Left lung (tissue), 10 donors: ENCODE data around the gene RNASEH2B. TPM values are rescaled to one million over a fixed set of nuclear protein-coding genes. Genes with fewer than 3 reads are reported as not detected.

Experiments used
- ATAC-seq: fragments of 200-7000 bp; cut with Tn5 transposase; one replicate; pipeline ENCODE4 v1.9.1; 2020; ENCODE audit warnings: moderate library complexity
- DNase-seq, 4 donors: peaks; one replicate each; pipeline ENCODE4 v3.0.0-alpha.2; 2013 to 2020
- H3K27ac ChIP-seq, 2 donors: fragments of 200-600 bp; sonication (generic) in 1 of 2; one replicate each; pipeline versions ENCODE4 v1.5.0 to v1.8.0; 2020 to 2021
- H3K27me3 ChIP-seq, 2 donors: fragments of 200-600 bp; sonication (generic) in 1 of 2; one replicate each; pipeline versions ENCODE4 v1.5.0 to v1.8.0; 2020 to 2021
- H3K36me3 ChIP-seq, 2 donors: fragments of 200-600 bp; sonication (generic) in 1 of 2; one replicate each; pipeline versions ENCODE4 v1.5.0 to v1.8.0; 2020 to 2021
- H3K4me1 ChIP-seq, 2 donors: fragments of 200-600 bp; one replicate each; pipeline ENCODE4 v1.8.0; 2021
- H3K4me3 ChIP-seq, 2 donors: fragments of 200-600 bp; sonication (generic) in 1 of 2; one replicate each; pipeline versions ENCODE4 v1.5.0 to v1.8.0; 2020 to 2021; ENCODE audit warnings: mild to moderate bottlenecking in 1 of 2
- H3K9me3 ChIP-seq, 2 donors: fragments of 200-600 bp; sonication (generic) in 1 of 2; one replicate each; pipeline versions ENCODE4 v1.5.0 to v1.8.0; 2020 to 2021
- intact Hi-C, 2 donors: fragments of 100-400 bp; cut with DNase I; formaldehyde crosslinking; loops; one replicate each; pipeline versions ENCODE4 v1.11.2 to v1.14.2; 2022
- polyA plus RNA-seq, 6 donors: library from polyadenylated mRNA; unstranded; fragments of 120-200 nt; gene quantifications; one replicate each; pipeline ENCODE4 v1.2.1, GENCODE V29; 2013; ENCODE audit not compliant: insufficient read length in 6 of 6
- total RNA-seq, 2 donors: library from RNA; stranded (reverse); fragmentation: NEBNext Ultra II Directional; extraction: Animal tissue kit (Norgen Biotek cat#: 25700); gene quantifications; one replicate each; pipeline ENCODE4 v1.2.1, GENCODE V29; 2021
- TF ChIP-seq, protein P1 (sequence below), 2 donors: fragments of 200-600 bp; sonication (generic) in 1 of 2; IDR thresholded peaks; one replicate each; pipeline versions ENCODE4 v1.5.0 to v1.8.0; 2021; ENCODE audit warnings: antibody characterized with exemption in 2 of 2
- donor health status: DM: no; HTN: yes; CAD: no.
- donor health status: DM: no; HTN: no; CAD: no.

The RNASEH2B gene
- total and polyA plus RNA-seq, 8 donors = 39.6 to 73.3 (median 63.5) TPM

DNA sequence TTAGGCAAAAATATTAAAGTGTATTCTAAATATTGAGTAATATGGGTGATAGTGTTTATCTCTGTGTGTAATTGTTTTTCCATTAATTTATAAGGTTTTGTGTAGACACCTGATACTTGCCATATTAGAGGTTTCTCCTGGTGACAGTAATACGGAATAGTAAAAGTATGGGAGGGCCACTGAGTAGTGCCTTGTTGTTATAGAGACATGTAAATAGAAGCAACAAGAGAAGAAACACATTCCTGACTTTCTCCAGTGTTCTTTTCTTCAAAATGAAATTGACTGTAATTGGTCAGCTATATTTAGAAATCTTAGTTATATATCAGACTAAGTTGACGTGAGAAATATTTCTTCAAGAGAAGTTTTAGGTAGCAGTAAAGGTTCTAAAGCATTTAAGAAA is 18.5 kb downstream of the RNASEH2B start:
- peaks cover 0 to 8% of the 10 kb centered on the region in 2 donors for H3K36me3 ChIP-seq
- ATAC-seq (peak; percentile 84), DNase-seq (peak in 1 of 4 donors; percentile 51)
- TF ChIP-seq, protein P1, sequence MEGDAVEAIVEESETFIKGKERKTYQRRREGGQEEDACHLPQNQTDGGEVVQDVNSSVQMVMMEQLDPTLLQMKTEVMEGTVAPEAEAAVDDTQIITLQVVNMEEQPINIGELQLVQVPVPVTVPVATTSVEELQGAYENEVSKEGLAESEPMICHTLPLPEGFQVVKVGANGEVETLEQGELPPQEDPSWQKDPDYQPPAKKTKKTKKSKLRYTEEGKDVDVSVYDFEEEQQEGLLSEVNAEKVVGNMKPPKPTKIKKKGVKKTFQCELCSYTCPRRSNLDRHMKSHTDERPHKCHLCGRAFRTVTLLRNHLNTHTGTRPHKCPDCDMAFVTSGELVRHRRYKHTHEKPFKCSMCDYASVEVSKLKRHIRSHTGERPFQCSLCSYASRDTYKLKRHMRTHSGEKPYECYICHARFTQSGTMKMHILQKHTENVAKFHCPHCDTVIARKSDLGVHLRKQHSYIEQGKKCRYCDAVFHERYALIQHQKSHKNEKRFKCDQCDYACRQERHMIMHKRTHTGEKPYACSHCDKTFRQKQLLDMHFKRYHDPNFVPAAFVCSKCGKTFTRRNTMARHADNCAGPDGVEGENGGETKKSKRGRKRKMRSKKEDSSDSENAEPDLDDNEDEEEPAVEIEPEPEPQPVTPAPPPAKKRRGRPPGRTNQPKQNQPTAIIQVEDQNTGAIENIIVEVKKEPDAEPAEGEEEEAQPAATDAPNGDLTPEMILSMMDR (IDR thresholded peaks at IDR 0.05) = no peak
- peak overlapping the region; percentile 28 to 51 for H3K27ac ChIP-seq
- H3K4me3 ChIP-seq = no peak overlapping the region
- intact Hi-C loops = no loop called here
- no peaks in the 10 kb centered on the region for H3K27me3 ChIP-seq
- peaks cover 11 to 19% of the 10 kb centered on the region in 2 donors for H3K4me1 ChIP-seq
- peaks cover 0 to 21% of the 10 kb centered on the region in 2 donors for H3K9me3 ChIP-seq

DNA sequence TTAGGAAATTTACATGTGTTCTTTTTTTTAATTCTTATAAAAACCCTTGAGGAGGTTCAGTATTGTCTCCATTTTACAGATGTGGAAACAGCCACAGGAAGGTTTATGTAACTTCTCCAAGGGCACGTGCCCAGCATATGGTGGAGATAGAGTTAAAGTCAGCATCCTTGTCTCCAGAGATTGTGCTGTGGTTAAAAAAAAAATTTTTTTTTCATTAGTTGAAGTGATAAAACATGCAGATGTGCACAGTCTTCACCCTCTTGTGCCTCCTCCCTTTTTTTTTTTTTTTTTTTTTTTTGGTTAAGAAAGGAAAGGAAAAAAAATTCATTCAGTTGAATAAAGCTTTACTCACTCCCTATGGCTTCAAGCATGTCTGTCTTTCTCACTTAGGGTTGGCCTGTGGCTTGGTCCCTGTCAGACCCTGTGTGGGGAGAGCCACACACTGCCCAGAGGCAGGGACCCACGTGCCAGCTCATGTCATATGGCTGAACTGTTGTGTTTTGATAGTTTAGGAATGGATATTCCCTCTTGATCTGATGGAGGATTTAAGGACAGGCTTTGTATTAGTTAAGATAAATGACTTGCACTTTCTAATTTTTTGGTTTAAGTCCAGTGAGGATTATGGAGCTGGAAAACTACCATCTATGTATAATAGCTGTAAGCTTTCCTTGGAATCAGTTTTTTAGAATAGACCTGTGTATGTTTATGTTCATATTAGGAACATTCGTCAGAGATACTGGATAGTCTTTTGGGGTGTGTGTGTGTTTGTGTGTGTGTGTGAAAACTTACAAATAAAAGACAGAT is 19.3 kb downstream of the RNASEH2B start:
- H3K27me3 ChIP-seq = no peaks in the 10 kb centered on the region
- H3K27ac ChIP-seq = peak overlapping the region; percentile 28 to 51
- intact Hi-C loops = no loop called here
- H3K4me1 ChIP-seq = peaks cover 11 to 19% of the 10 kb centered on the region in 2 donors
- peak; percentile 53 for ATAC-seq
- peaks cover 0 to 13% of the 10 kb centered on the region in 2 donors for H3K9me3 ChIP-seq
- TF ChIP-seq, protein P1 (IDR thresholded peaks at IDR 0.05) = no peak
- H3K36me3 ChIP-seq = peaks cover 0 to 9% of the 10 kb centered on the region in 2 donors
- H3K4me3 ChIP-seq = no peak overlapping the region
- DNase-seq = no peak

DNA sequence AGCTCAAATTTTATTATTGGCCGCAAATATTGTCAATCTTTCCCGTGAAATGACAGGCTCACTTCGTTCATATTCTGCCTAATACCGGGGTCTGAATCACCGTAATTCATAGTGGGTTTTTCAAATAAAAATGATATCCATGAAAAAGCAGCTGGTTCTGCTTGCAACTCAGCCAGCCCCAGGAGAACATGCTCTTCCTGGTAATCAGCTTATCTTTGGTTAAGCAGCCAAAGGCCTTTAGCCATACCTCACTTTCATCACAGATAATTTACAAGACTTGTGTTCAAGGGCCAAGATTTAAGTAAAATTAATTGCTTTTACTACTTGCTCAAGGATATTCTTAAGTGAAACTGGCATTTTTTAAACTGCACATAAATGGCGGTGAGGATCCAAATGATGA is 22.5 kb downstream of the RNASEH2B start:
- TF ChIP-seq, protein P1 (IDR thresholded peaks at IDR 0.05) = no peak
- Histone ChIP-seq H3K27ac (no peak overlapping the region), H3K9me3 (no peaks in the 10 kb centered on the region), H3K27me3 (no peaks in the 10 kb centered on the region), H3K36me3 (peaks cover 0 to 29% of the 10 kb centered on the region in 2 donors), H3K4me3 (no peak overlapping the region), H3K4me1 (peaks cover 11 to 41% of the 10 kb centered on the region in 2 donors)
- intact Hi-C loops = no loop called here
- DNase-seq = no peak
- ATAC-seq = no peak

DNA sequence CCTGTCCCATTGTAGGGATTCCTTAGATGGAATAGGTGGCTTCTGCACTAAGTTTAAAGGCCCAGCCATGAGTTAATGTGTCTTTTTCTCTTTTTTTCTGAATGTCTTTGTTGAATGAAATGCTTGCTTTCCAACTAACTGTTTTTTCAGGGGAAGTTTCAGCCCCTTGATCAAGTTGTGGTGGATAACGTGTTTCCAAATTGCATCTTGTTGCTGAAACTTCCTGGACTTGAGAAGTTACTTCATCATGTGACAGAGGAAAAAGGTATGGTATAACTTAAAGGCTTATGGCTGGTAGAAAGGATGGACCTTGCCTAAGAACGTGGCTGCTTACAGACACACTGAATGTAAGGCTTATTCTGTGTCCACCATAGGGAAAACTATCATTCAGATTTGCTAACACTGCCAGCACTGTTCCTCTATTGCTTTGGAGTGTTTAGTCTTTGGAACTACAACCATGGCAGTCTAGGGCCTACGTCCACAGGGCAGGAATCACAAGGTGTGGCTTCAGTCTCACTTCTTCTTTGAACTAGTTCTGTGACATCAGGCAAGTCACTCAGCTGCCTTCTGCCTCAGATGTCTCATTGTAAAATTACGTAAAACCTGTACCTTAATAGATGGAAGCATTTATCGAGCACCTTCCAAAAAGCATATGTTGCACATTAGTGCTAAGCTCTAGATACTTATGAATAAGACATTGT is 25.3 kb downstream of the RNASEH2B start:
- no peak for DNase-seq
- peak overlapping the region in 1 of 2 donors; percentile 70 for H3K27ac ChIP-seq
- TF ChIP-seq, protein P1 (IDR thresholded peaks at IDR 0.05) = no peak
- H3K36me3 ChIP-seq = peaks cover 0 to 38% of the 10 kb centered on the region in 2 donors
- H3K9me3 ChIP-seq = no peaks in the 10 kb centered on the region
- H3K4me1 ChIP-seq = peaks cover 0 to 22% of the 10 kb centered on the region in 2 donors
- no peaks in the 10 kb centered on the region for H3K27me3 ChIP-seq
- intact Hi-C loops = no loop called here
- H3K4me3 ChIP-seq = no peak overlapping the region
- no peak for ATAC-seq

DNA sequence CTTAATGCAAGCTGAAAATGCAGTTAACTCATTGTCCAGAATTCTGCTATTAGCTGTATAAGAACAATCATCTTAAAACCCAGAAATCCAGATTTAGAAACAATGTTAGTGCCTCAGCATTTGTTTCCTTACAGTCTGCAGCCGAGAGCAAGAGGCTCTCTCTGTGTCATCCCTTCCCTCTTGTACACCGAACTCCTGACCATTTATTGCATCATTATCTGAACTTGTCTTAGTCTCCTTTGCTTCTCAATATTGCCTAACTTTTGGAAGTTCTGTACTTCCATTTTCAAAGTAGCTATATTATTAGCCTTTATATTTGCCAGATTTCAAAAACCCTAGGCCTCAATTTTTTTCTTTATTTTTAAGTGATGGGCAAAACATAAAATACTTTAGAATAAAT is 27.1 kb downstream of the RNASEH2B start:
- ATAC-seq = peak; percentile 79
- H3K4me1 ChIP-seq = peaks cover 0 to 22% of the 10 kb centered on the region in 2 donors
- H3K36me3 ChIP-seq = peaks cover 0 to 41% of the 10 kb centered on the region in 2 donors
- intact Hi-C loops = no loop called here
- peak overlapping the region in 1 of 2 donors; percentile 70 for H3K27ac ChIP-seq
- H3K4me3 ChIP-seq = no peak overlapping the region
- TF ChIP-seq, protein P1 (IDR thresholded peaks at IDR 0.05) = no peak
- no peaks in the 10 kb centered on the region for H3K9me3 ChIP-seq
- no peaks in the 10 kb centered on the region for H3K27me3 ChIP-seq
- DNase-seq = no peak
